HG03457 (cell line): ENCODE measurements around the gene SHMT1.
"Not testable (repeated sequence)": the region's sequence is repeated elsewhere in the genome, so short reads cannot be mapped to it uniquely, and the experiment has no call there.

Experiments used
- ATAC-seq: cut with Tn5 transposase; IDR thresholded peaks from one replicate; pipeline ENCODE4 v1.9.1; 2021; ENCODE audit warnings: moderate number of reproducible peaks; ENCODE audit not compliant: unreplicated experiment

SHMT1 gene

DNA sequence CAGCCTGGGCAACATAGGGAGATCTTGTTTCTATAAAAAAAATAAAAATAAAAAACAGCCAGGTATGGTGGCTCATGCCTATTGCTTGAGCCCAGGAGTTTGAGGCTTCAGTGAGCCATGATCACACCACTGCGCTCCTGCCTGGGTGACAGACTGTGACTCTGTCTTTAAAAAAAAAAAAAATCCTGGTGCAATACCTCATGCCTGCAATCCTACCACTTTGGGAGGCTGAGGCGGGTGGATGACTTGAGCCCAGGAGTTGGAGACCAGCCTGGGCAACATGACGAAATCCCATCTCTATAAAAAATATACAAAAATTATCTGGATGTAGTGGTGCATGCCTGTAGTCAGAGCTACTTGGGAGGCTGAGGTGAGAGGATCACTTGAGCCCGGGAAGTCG is 15.3 kb upstream of the SHMT1 start:
- ATAC-seq, result not testable (repeated sequence)

DNA sequence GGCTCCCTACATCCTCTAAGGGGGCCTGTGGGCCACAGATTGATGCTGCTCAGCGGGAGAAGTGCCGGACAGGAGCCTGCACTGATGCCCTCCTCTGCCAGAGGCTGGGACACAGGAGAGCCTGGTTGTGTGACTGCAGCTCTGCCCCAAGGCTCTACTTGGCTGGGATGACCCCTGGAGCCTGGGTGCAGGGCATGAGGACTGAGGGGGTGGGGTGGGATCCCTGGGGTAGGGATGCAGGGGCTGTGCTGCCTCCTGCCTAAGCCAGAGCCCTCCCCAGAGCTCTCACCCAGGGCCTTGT is 14.8 kb upstream of the SHMT1 start:
- ATAC-seq, result no peak

DNA sequence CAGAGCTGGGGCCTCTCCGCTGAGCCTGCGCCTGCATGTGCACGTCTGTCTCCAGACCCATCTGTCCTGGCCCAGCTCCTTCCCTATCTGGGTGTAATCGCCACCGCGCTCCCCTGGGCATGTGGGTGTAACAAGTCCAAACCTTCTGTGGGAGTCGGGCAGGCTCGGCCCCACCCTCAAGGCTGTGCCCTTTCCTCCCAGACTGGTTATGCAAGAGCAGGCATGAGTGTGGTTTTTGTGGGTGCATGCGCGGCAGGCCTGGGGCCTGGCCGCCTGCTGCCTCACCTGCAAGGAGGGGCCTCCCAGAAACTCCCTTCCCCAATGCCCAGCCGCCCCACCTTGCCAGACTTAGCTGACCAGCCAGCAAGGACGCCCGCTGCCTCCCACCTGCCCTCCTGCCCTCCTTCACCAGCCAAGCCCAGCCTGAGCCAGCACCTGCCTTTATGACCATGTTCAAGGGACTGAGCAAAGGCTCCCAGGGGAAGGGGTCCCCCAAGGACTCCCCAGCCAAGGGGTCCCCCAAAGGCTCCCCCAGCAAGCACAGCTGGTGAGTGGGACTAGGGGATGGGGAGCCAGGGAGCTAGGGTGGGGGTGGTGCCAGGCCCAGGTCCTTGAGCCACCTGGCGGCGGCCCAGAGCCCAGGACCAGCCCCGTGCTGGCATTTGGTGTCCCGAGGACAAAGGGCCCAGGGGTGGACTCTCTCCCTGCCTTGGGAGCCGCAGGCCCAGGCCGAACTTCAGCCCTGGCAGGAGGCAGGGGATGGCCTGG is 14.3 kb upstream of the SHMT1 start, which contains the start of gene EVPLL:
Gene EVPLL, plus strand, starts transcription at position 342 of the 768 bp plus-strand sequence. CDS start 3,160 bp downstream, outside the sequence.
- ATAC-seq, result no peak

DNA sequence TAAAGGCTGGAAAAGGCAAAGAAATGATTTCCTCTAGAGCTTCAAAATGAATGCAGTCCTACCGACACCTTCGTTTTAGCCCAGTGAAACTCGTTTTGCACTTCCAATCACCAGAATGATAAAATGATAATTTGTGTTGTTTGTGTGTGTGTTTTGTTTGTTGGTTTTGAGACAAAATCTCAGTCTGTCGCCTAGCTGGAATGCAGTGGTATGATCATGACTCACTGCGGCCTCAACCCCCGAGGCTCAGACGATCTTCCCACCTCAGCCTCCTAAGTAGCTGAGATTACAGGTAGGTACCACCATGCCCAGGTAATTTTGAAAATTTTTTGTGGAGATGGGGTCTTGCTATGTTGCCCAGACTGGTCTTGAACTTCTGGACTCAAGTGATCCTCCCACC is 10.9 kb upstream of the SHMT1 start:
- no peak for ATAC-seq

DNA sequence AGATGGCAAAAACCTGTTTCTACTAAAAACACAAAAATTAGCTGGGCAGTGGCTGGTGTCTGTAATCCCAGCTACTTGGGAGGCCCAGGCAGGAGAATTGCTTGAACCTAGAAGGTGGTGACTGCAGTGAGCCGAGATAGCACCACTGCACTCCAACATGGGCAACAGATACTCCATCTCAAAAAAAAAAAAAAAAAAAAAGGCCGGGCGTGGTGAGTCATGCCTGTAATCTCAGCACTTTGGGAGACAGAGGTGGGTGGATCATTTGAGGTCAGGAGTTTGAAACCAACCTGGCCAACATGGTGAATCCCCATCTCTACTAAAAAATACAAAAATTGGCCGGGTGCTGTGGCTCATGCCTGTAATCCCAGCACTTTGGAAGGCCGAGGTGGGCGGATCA is 9.8 kb upstream of the SHMT1 start:
- not testable (repeated sequence) for ATAC-seq

DNA sequence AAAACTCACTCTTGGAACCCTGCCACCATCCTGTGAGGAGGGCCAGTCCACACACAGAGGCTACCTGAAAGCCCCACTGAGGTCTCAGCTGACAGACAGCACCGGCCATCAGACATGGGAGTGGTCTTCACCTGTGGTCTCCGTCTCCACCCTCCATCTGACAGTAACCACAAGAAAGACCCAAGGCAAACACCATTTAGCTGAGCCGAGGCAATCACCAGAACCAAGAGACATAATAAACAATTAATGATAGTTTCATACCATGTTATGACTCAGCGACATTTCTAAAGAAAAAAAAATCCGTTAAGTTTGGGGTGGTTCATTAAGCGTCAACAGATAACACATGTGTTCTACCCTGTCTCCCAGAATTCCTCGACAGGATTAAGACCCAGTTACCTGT is 8.1 kb upstream of the SHMT1 start:
- no peak for ATAC-seq

DNA sequence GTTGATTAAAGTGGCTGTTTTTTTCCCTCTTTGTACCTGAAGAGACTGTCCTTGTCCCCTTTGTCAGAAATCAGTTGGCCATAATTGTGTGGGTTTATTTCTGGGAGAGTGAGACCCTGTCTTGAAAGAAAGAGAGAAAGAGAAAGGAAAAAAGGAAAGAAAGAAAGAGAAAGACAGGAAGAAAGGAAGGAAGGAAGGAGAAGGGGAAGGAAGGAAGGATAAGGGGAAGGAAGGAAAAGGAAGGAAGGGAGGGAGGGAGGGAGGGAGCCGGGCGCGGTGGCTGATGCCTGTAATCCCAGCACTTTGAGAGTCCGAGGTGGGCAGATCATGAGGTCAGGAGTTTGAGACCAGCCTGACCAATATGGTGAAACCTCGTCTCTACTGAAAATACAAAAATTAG is 7.4 kb upstream of the SHMT1 start:
- no peak for ATAC-seq

DNA sequence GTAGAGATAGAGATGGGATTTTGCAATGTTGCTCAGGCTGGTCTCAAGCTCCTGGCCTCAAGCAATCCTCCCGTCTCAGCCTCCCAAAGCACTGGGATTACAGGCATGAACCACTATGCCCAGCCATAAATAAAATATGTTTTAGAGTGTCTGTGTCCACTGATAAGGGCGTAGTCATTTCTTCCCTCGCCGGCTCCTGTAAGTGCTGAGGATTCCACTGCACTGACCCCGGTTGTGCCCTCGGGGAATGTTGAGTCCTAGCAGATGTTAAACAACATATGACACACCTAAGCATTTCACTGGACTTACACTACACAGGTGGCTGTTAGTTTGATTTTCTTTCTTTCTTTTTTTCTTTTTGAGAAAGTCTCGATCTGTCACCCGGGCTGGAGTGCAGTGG is 5.6 kb upstream of the SHMT1 start:
- ATAC-seq, result no peak

DNA sequence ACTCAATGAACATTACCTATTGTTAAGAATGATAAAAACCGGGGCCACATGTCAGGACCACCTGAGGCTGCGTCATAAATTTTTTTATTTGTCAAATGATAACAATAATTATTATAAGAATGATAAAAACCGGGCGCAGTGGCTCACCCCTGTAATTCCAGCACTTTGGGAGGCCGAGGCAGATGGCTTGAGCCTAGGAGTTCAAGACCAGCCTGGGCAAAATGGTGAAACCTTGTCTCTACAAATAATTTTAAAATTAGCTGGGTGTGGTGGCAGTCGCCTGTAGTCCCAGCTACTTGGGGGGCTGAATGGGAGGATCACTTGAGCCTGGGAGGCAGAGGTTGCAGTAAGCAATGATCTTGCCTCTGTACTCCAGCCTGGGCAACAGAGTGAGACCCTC is 816 bp upstream of the SHMT1 start:
- no peak for ATAC-seq

DNA sequence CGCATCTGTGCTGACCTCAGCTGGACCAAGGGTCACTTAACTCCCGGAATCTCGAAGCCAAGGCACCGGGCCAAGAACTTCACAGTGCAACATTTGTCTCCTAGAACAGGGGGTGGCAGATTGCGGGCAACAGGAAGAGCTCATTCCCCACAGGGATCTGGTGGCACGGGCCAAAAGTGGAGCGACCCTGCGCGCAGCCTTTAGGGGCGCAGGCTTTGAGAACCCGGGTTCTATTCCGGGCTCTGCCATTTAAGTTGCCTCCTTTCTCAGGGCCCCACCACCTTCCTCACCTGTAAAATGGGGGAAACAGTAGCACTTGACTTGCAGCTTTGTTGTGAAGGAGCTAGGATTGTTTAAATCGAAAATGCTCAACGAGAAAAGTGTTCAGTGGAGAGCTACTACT is 651 bp downstream of the SHMT1 start:
- no peak for ATAC-seq

DNA sequence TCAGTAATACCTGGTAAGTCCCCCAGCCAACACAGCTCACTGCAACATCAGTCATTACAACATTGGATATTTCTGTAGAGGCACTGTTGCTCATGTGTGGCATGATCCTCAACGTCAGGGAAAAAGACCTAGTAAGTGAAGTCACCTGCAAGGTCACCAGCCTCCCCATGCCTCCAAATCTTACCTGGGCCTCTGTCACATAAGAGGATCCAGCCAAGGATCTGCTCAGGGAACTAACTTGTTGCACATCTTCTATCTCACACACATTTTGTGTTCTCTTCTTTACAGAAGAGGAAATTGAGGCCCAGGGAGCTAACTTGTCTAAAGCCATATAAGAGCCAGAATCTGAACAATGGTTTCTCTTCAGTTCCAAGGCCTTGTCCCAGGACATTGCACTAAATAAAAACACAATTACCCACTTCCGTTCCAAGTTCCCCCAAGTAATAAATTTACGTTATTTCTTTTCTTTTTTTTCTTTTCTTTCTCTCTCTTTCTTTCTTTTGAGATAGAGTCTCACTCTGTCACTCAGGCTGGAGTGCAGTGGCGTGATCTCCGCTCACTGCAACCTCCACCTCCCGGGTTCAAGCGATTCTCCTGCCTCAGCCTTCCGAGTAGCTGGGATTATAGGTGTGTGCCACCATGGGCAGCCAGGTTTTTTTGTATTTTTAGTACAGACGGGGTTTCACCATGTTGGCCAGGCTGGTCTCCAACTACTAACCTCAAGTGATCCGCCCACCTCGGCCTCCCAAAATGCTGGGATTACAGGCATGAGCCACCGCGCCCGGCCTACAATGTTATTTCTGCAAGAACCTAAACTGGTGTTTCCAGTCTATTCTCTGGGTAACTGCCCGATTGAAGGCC is 1.3 kb downstream of the SHMT1 start:
- no peak for ATAC-seq

DNA sequence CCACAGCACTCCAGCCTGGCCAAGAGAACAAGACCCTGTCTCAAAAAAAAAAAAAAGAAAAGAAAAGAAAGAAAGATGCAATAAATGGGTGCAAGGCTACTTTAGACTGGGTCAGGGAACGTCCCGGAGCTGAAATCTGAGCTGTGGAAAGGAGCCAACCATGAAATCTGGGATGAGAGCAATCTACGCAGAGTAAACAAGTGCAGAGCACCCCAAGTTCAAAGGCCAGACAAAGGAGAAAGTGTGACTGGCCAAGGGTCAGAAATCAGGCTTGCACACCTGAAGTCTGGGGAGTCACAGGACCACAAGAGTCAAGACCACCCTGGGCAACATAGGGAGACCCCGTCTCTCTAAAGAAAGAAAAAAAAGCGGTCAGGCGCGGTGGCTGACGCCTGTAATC is 2.8 kb downstream of the SHMT1 start:
- ATAC-seq, result no peak

DNA sequence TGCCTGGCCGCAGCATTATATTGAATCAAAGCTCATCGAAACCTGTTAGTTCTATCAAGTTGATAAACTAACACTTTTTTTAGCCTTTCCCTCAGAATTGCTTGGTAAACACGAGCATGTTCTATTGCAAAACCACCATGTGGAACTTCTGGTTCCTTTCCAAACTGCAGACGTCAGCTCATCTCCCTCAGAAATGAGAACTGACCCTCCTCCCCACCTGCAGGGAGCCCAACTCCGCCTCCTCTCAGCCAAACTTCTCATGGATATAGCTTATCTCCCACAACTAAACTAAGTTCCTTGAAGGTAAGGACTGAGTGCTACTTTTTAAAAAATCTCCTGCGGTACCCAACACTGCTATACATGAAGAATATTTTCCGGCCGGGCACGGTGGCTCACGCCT is 6.7 kb downstream of the SHMT1 start:
- ATAC-seq, result no peak

DNA sequence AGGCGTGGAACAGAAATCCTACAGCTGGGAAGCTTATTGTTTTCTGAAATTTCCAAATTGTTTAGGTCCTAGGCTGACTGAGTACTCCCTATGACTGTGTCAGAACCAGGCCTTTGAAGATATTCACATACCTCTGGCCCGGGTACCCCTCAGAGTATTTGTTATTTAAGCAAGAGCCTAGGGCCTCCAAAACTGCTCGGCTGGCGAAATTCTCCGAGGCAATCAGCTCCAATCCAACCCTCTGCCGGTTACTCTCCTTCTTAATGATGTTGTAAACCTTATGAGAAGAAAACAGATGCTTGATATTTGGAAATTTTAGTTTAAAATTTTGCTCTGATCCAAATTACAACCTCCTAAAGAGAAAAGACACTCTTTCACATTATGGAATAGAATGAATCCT is 9.8 kb downstream of the SHMT1 start:
- no peak for ATAC-seq

DNA sequence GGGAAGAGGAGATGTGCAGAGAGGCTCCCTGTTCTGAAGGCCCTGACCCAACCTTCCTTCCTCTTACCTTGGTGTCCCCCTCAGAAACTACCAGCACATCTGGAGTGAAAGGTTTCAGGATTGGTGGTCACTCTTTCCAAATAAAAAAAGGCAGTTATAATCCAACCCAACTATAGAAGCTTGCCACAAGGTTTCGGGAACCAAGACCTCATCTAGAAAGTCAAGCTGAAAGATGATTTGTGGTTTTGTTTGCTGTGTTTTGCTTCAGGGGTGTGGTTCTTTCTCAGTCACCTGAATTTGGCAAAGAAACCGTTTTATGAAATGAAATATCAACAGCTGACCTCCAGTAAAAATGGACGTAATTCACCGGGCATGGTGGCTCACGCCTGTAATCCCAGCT is 19.3 kb downstream of the SHMT1 start:
- ATAC-seq, result no peak

DNA sequence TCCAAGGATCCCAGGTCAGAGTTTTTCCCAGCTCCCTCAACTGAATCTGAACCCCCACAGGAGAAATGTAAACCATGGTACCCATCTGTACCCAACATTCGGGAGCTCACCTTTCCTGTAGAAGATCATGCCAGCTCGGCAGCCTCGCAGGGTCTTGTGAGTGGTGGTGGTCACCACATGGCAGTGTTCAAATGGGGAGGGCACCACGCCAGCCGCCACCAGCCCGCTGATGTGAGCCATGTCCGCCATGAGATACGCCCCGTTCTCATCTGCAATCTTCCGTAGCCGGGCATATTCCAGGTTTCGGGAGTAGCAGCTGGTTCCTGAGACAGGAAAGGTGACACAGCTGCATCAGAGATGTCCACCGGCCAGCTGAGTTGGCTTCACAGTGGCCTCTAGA is 23.4 kb downstream of the SHMT1 start:
- no peak for ATAC-seq

DNA sequence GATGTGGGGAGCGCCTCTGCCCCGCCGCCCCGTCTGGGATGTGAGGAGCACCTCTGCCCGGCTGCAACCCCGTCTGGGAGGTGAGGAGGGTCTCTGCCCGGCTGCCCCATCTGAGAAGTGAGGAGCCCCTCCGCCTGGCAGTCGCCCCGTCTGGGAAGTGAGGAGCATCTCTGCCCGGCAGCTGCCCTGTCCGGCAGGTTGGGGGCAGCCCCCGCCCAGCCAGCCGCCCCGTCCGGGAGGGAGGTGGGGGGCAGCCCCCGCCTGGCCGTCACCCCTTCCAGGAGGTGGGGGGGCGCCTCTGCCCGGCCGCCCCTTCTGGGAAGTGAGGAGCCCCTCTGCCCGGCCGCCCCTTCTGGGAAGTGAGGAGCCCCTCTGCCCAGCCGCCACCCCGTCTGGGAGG is 25.2 kb downstream of the SHMT1 start:
- not testable (repeated sequence) for ATAC-seq

DNA sequence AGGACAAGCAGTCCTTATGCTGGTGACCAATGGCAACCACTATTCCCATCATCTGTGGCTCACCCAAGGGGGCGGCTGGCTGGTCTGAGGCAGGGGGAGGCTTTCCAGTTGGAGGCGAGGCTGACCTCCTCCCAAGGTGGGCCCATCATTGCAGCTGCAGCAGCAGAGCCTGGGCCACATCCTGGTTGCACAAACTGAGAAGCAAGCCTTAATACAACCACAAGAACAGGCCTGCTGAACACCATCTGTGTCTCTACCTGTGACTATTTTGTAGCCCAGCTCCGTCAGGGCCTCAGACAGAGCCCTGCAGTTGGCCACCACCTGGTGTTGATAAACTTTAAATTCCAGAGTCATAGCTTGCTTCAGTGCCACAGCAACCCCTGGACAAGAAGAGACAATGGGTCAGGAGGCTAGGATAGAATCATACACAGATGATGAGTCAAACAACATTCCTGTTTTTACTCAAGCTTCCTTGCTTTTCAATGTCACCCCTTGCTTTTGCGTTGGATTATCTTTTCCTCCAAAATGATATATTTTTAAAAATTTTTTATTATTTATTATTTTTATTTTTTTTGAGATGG is 30.4 kb downstream of the SHMT1 start:
- no peak for ATAC-seq

DNA sequence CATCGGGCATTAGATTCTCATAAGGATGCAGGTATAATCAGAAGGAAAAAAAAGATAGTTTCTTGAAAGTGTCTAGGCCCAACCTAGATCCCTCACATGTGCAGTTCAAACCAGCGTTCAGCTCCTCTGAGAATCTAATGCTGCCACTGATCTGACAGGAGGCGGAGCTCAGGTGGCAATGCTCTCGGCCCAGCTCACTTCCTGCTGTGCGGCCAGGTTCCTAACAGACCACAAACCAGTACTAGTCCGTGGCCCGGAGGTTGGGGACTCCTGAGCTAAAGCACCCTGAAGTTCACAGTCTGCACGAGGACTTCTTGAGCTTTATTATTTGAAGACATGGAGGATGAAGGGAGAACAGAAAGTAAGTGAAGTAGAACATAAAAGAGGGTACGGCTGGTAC is 31.5 kb downstream of the SHMT1 start:
- no peak for ATAC-seq

DNA sequence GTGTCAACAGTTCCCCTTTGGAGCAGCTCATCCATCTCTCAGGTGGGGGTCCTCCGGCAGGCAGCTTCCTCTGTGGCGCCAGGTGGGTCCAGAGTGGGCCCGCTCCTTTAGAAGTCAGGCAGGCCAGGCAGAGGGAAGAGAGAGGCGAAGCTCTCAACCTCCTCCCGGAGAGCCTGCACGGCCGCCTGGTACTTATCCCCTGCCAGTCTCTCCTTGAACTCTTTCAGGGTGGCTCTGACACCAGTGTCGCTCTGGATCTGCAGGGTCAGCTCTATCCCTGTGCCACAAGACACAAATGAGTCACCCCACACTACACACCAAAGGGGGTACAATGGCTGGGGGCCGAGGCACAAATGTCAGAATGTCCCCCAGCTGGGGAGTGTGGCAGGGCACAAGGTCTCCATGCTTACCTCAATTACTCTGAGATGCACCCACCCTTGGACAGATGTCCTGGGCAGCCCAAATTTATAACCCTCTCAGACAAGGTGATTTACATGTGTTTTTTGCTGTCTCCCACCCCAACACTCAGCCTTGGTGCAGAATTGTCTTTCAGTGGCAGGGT is 34.6 kb downstream of the SHMT1 start:
- ATAC-seq, result no peak

DNA sequence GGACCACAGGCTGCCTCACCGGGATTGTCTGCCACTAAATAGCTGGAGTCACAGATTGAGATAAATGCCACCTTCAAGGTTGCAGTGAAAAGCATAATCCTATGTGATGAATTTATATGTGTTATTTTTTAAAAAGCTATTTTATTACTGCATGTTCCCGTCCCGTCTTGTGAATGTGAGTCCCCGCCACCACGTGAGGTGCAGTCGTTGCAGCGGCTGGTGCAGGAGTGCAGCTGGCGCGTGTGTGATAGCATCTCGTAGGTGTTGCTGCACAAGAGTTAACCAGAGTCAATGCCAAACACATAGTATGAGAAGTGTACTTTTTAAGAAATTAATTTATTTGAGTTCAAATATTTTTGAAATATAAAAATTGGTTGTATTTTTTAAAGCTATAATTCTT is 35.8 kb downstream of the SHMT1 start:
- no peak for ATAC-seq

DNA sequence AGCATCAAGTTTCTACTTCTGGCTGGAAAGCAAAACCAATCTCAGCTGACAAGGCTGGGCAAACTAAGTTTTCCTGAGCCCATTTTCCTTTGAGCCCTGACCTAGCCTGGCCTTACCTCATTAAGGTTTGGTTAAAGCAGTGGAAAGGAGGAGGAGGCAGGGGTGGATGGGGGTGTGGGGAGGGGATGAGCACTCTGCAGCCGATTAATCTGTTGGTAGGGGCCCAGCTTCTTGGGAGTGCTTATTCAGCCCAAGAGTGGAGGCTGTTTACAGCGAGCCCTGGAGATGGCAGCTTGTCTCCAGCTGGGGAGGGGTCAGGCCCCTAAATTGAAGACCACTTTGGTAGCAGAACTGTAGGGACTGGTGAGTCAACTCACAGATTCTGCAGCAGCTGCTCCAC is 36.3 kb downstream of the SHMT1 start:
- no peak for ATAC-seq
